Muscle layer of colon (tissue), 2 donors: Measurements from ENCODE around the gene DBI.

Experiments
- H3K27ac ChIP-seq: one replicate; pipeline ENCODE4 v1.7.0; 2013; ENCODE audit warnings: low read depth, mild to moderate bottlenecking, low read length, moderate library complexity
- H3K27me3 ChIP-seq, 2 donors: one replicate each; pipeline ENCODE4 v1.7.0; 2013; ENCODE audit warnings: low read length in 2 of 2, mild to moderate bottlenecking in 2 of 2; ENCODE audit not compliant: insufficient read depth in 2 of 2, control insufficient read depth in 1 of 2
- H3K36me3 ChIP-seq: one replicate; pipeline ENCODE4 v1.7.0; 2013; ENCODE audit warnings: mild to moderate bottlenecking, low read length; ENCODE audit not compliant: insufficient read depth
- H3K4me1 ChIP-seq: one replicate; pipeline ENCODE4 v1.7.0; 2013; ENCODE audit warnings: mild to moderate bottlenecking, low read length; ENCODE audit not compliant: insufficient read depth
- H3K4me3 ChIP-seq, 2 donors: one replicate each; pipeline ENCODE4 v1.7.0; 2013; ENCODE audit warnings: low read length in 2 of 2, low read depth in 1 of 2, mild to moderate bottlenecking in 1 of 2, moderate library complexity in 1 of 2
- H3K9ac ChIP-seq: one replicate; pipeline ENCODE4 v1.7.0; 2013; ENCODE audit warnings: low read length
- H3K9me3 ChIP-seq: one replicate; pipeline ENCODE4 v1.7.0; 2013; ENCODE audit warnings: mild to moderate bottlenecking, low read length
- donor health status: abdominal sarcoma.
- donor health status: Adenocarcinoma of cecum.

DBI gene

GRCh38 chr2:119338826-119339561 is 27.8 kb upstream of the DBI start:
- no peaks in the 10 kb centered on the region for H3K27me3 ChIP-seq
- no peaks in the 10 kb centered on the region for H3K9me3 ChIP-seq
- H3K27ac ChIP-seq = no peak overlapping the region
- H3K9ac ChIP-seq = no peak overlapping the region
- no peak overlapping the region for H3K4me3 ChIP-seq
- H3K36me3 ChIP-seq = peaks cover 12% of the 10 kb centered on the region
- H3K4me1 ChIP-seq = no peaks in the 10 kb centered on the region

DNA sequence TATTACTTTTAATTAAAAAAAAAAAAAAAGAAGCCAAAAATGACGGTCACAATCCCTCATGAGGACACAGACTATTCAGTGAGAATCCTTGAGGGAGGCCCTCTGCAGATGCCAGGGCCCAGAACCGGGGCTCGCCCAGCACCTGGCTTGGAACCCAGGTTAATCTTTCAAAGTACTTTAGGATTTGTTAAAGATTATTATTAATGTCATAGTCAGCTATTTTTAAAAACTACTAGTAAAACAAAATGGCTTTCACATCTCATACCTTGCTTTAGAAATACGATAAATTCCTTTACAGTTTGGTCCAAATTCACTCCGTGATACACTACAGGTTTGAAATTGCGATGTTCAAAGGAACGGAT is 27.2 kb upstream of the DBI start:
- Histone ChIP-seq H3K4me1 (no peaks in the 10 kb centered on the region), H3K4me3 (no peak overlapping the region), H3K9me3 (no peaks in the 10 kb centered on the region), H3K36me3 (peaks cover 12% of the 10 kb centered on the region), H3K27me3 (no peaks in the 10 kb centered on the region), H3K27ac (no peak overlapping the region), H3K9ac (no peak overlapping the region)

DNA sequence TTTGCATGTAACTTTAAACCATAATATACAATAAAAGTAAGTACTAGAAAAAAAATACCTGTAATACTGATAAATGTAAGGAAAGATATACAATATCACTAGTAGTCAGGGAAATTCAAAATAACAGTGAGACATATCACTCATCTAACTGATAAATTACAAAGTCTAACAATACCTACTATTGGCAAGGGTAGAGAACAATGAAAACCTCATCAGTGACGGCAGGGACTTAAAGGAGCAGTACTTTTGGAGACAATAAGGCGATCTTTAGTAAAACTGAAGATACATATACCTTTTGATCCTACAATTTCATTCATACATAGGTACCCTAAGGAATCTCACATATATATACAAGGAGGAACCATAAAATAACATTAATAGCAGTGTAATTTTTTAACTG is 25.1 kb upstream of the DBI start:
- Histone ChIP-seq H3K36me3 (peaks cover 12% of the 10 kb centered on the region), H3K4me3 (no peak overlapping the region), H3K9ac (no peak overlapping the region), H3K27me3 (no peaks in the 10 kb centered on the region), H3K9me3 (no peaks in the 10 kb centered on the region), H3K4me1 (no peaks in the 10 kb centered on the region), H3K27ac (no peak overlapping the region)

DNA sequence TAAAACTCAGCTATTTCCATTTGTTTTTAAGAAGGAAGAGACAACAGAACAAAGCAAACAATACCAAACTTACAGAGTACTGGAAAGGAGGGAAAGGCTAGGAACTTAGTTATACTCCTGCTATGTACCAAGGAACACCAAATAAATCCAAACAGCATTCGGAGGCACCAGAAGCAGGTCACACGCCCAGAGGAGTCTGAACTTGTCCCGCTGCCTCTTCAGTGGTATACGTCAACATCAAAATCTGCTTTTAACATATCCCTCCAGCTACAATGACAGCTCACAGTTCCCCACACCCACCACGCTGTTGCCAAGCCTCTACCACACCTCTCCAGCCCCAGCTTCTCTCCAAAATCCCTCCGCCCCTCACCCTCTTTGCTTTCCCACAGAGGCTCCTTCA is 17.5 kb upstream of the DBI start:
- H3K36me3 ChIP-seq = no peaks in the 10 kb centered on the region
- no peaks in the 10 kb centered on the region for H3K9me3 ChIP-seq
- no peaks in the 10 kb centered on the region for H3K27me3 ChIP-seq
- H3K4me3 ChIP-seq = no peak overlapping the region
- H3K4me1 ChIP-seq = peaks cover 11% of the 10 kb centered on the region
- H3K27ac ChIP-seq = no peak overlapping the region
- no peak overlapping the region for H3K9ac ChIP-seq

DNA sequence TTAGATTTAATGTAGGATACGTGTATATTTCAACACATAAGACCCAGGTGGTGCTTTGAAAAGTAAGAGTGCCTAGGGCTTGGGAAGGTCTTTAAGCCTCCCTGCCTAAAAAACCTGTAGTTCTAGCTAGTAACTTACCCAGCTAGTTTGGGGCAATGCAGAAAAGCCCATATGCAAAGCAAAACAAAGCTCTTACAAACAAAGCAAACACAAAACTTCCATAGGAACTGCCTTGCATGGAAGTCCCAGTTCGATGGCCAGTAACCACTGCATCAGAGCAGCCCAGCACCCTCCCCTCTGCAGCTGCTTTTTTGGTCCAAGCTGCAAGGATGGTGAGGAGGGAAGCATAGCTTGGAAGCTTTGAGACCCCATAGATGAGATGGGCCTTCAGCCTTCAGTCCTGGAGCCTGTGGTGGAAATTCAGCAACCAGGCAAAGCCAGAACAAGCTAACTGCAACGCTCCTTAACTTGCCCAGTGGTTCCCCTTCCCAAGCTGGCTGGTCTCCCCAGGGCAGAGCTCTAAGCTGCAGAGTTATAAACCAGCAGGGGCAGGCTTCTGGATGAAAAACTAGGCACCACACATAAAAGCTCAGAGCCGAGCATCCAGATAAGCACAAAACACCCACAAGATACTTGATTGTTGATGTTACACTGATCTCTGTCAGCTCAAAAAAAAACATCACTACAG is 16.3 kb upstream of the DBI start:
- H3K27me3 ChIP-seq = no peaks in the 10 kb centered on the region
- no peak overlapping the region for H3K9ac ChIP-seq
- no peaks in the 10 kb centered on the region for H3K9me3 ChIP-seq
- H3K4me1 ChIP-seq = peaks cover 11% of the 10 kb centered on the region
- no peaks in the 10 kb centered on the region for H3K36me3 ChIP-seq
- H3K27ac ChIP-seq = no peak overlapping the region
- no peak overlapping the region for H3K4me3 ChIP-seq

DNA sequence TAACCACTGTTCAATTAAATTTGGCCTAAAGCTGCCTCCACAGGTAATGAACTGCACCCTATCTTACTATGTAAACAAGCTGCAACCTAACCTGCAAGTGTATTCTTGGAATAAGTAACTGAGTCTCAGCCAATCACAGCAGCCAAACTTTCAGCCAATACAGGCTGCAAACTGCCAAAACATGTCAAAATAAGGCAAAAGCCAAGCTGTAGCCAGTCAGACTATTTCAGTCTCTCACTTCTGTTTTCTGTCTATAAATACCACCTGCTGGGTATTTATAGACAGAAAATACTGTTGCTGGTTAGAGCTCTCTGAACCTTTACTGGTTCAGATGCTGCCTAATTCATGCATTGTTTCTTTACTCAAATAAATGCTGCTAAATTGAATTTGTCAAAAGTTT is 14.4 kb upstream of the DBI start:
- Histone ChIP-seq H3K4me3 (no peak overlapping the region), H3K27ac (no peak overlapping the region), H3K9ac (no peak overlapping the region)

DNA sequence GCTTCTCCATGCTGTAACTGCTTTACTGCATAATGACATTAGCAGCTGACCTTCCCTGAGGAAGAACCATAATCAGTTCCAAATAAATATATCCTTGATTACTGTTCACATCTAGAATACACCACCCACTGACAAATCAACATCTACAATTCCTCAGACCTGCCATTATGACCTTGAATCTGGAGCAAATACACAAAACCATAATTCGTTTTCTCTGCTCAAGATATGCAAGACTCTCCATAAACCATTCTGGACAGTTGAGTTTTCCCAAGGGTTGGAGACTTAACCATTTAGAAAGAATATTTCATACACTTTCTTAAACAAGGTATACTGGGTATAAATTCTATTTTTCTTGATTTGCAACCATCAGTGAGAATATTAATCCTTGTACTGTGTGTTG is 11.9 kb upstream of the DBI start:
- H3K27me3 ChIP-seq = no peaks in the 10 kb centered on the region
- no peaks in the 10 kb centered on the region for H3K9me3 ChIP-seq

More for the DNA sequence above, 14.4 kb upstream of the DBI start:
- Histone ChIP-seq H3K4me1 (peaks cover 11% of the 10 kb centered on the region), H3K36me3 (no peaks in the 10 kb centered on the region), H3K9me3 (no peaks in the 10 kb centered on the region), H3K27me3 (no peaks in the 10 kb centered on the region)

GRCh38 chr2:119359774-119360173 is 7.0 kb upstream of the DBI start:
- Histone ChIP-seq H3K27ac (no peak overlapping the region), H3K9me3 (no peaks in the 10 kb centered on the region), H3K9ac (no peak overlapping the region), H3K4me3 (no peak overlapping the region), H3K27me3 (no peaks in the 10 kb centered on the region), H3K36me3 (no peaks in the 10 kb centered on the region), H3K4me1 (no peaks in the 10 kb centered on the region)

More for the DNA sequence above, 11.9 kb upstream of the DBI start:
- Histone ChIP-seq H3K4me3 (no peak overlapping the region), H3K27ac (no peak overlapping the region), H3K36me3 (no peaks in the 10 kb centered on the region), H3K4me1 (peaks cover 11% of the 10 kb centered on the region), H3K9ac (no peak overlapping the region)

- Histone ChIP-seq H3K9me3 (no peaks in the 10 kb centered on the region), H3K27me3 (no peaks in the 10 kb centered on the region), H3K9ac (no peak overlapping the region), H3K27ac (no peak overlapping the region), H3K4me3 (no peak overlapping the region), H3K36me3 (no peaks in the 10 kb centered on the region), H3K4me1 (peaks cover 7% of the 10 kb centered on the region)
Measured at GRCh38 chr2:119360423-119360966, 6.3 kb upstream of the DBI start.

- no peaks in the 10 kb centered on the region for H3K9me3 ChIP-seq
- H3K4me1 ChIP-seq = peaks cover 23% of the 10 kb centered on the region
- H3K36me3 ChIP-seq = peaks cover 6% of the 10 kb centered on the region
- no peak overlapping the region for H3K27ac ChIP-seq
- no peak overlapping the region for H3K9ac ChIP-seq
- H3K4me3 ChIP-seq = no peak overlapping the region
- H3K27me3 ChIP-seq = no peaks in the 10 kb centered on the region
Measured at GRCh38 chr2:119364798-119365197, 2.0 kb upstream of the DBI start.

DNA sequence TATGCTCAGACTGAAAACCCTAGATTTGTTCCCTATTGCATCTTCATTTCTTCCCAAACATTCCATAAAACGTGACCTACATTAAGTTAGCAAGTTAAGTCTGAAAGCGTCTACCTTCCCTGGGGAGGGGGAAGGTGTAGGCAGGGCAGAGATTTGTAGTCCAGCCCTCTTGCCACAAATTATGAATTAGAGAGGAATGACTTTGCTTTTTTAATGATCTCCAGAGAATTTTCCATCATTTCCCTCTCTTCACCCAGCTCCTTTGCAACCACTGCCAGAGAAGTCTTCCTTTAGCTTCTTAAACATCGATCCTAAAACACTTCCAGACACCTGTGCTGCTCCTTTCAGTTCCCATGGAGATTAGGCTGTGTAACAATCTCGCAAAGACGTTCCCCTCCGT is 1.3 kb upstream of the DBI start:
- Histone ChIP-seq H3K27me3 (no peaks in the 10 kb centered on the region), H3K4me3 (peak overlapping the region; percentile 80 to 100), H3K36me3 (peaks cover 6% of the 10 kb centered on the region), H3K4me1 (peaks cover 23% of the 10 kb centered on the region), H3K27ac (no peak overlapping the region), H3K9me3 (no peaks in the 10 kb centered on the region), H3K9ac (no peak overlapping the region)
